GM23248 (cell line): ENCODE results near the gene MEGF11. TPM values are rescaled to one million over a fixed set of nuclear protein-coding genes. Genes with fewer than 3 reads are reported as not detected.

ENCODE experiments used
- DNase-seq: peaks from one replicate; pipeline ENCODE4 v3.0.0-alpha.2; 2015
- H2AFZ ChIP-seq: fragments of 200-600 bp; sonication (generic); 2 replicates; pipeline ENCODE4 v1.6.1; 2016; ENCODE audit warnings: antibody characterized with exemption
- H3F3A ChIP-seq: fragments of 200-600 bp; sonication (generic); 2 replicates; pipeline ENCODE4 v1.6.1; 2016; ENCODE audit warnings: mild to moderate bottlenecking, antibody characterized with exemption, mixed run types; ENCODE audit not compliant: insufficient read depth
- H3K27ac ChIP-seq: fragments of 200-600 bp; sonication (generic); 2 replicates; pipeline ENCODE4 v1.5.1; 2016; ENCODE audit warnings: mild to moderate bottlenecking
- H3K27me3 ChIP-seq: fragments of 200-600 bp; sonication (generic); replicated peaks from 2 replicates; pipeline ENCODE4 v1.6.1; 2016; ENCODE audit warnings: mild to moderate bottlenecking; ENCODE audit not compliant: insufficient read depth
- H3K36me3 ChIP-seq: fragments of 200-600 bp; sonication (generic); 2 replicates; pipeline ENCODE4 v1.6.1; 2016; ENCODE audit warnings: low read depth, mild to moderate bottlenecking
- H3K4me1 ChIP-seq: fragments of 200-600 bp; sonication (generic); 2 replicates; pipeline ENCODE4 v1.6.1; 2016; ENCODE audit warnings: mild to moderate bottlenecking; ENCODE audit not compliant: insufficient read depth
- H3K4me2 ChIP-seq: fragments of 200-600 bp; sonication (generic); one replicate; pipeline ENCODE4 v1.6.1; 2016; ENCODE audit warnings: mild to moderate bottlenecking; ENCODE audit not compliant: unreplicated experiment
- H3K4me3 ChIP-seq: fragments of 200-600 bp; sonication (generic); 2 replicates; pipeline ENCODE4 v1.5.1; 2016; ENCODE audit warnings: mild to moderate bottlenecking
- H3K79me2 ChIP-seq: fragments of 200-600 bp; sonication (generic); 2 replicates; pipeline ENCODE4 v1.6.1; 2016; ENCODE audit warnings: mild to moderate bottlenecking; ENCODE audit not compliant: insufficient read depth
- H3K9ac ChIP-seq: fragments of 200-600 bp; sonication (generic); 2 replicates; pipeline ENCODE4 v1.6.1; 2016; ENCODE audit warnings: mild to moderate bottlenecking
- H3K9me2 ChIP-seq: fragments of 200-600 bp; sonication (generic); 2 replicates; pipeline ENCODE4 v1.6.1; 2016; ENCODE audit warnings: mixed run types, mild to moderate bottlenecking, moderate library complexity; ENCODE audit not compliant: insufficient read depth
- H3K9me3 ChIP-seq: fragments of 200-600 bp; sonication (generic); one replicate; pipeline ENCODE4 v1.6.1; 2017; ENCODE audit warnings: low read depth
- H4K20me1 ChIP-seq: fragments of 200-600 bp; sonication (generic); 2 replicates; pipeline ENCODE4 v1.6.0; 2016; ENCODE audit not compliant: insufficient read depth
- EZH2 ChIP-seq: fragments of 200-600 bp; sonication (generic); IDR thresholded peaks from 2 replicates; pipeline ENCODE4 v1.6.1; 2018; ENCODE audit warnings: antibody characterized with exemption, mild to moderate bottlenecking; ENCODE audit not compliant: insufficient read depth, poor library complexity, severe bottlenecking
- EZH2phosphoT487 ChIP-seq: fragments of 200-600 bp; sonication (generic); IDR thresholded peaks from 2 replicates; pipeline ENCODE4 v1.6.1; 2018; ENCODE audit warnings: antibody characterized with exemption, moderate library complexity, mild to moderate bottlenecking, low read depth; ENCODE audit not compliant: insufficient read depth
- WGBS, 2 experiments: methylation state at CpG; one replicate each; pipeline ENCODE4 v1.1.6; 2015 to 2017; ENCODE audit warnings: low lambda C conversion rate in 2 of 2, low coverage in 1 of 2; ENCODE audit errors: missing lambda C conversion rate in 2 of 2; 5-methylcytosine and 5-hydroxymethylcytosine counted together
- in situ Hi-C: fragments of 300-500 bp; cut with MboI; formaldehyde crosslinking; loops from 2 replicates; pipeline ENCODE4 v1.15.0; 2020
- polyA plus RNA-seq: library from polyadenylated mRNA; unstranded; fragments of >200 nt; fragmentation: Nextera tagmentation; extraction: Ambion mirVana; gene quantifications from 2 replicates; pipeline ENCODE4 v1.2.1, GENCODE V29; 2016
- total RNA-seq: library from RNA; depleted of rRNA; stranded (reverse); fragments of >200 nt; shearing (Covaris generic); gene quantifications from 2 replicates; pipeline ENCODE4 v1.2.3, GENCODE V29; 2014

Gene MEGF11
- total and polyA plus RNA-seq, 2 experiments from 2014 or later, result 0.14 TPM; not detected in 1

GRCh38 chr15:66153549-66154415 lies 99.8 kb downstream of the MEGF11 start:
- TF ChIP-seq EZH2phosphoT487 (no peak), EZH2 (no peak)
- H3K27me3 ChIP-seq, result peaks cover 48% of the 10 kb centered on the region
- no peaks in the 10 kb centered on the region for H3K9me2 ChIP-seq
- no peak overlapping the region for H3K27ac ChIP-seq
- no peak overlapping the region for H3K4me3 ChIP-seq
- H3K9ac ChIP-seq, result no peak overlapping the region
- H3K4me2 ChIP-seq, result no peak overlapping the region
- H4K20me1 ChIP-seq, result no peaks in the 10 kb centered on the region
- in situ Hi-C loops, result no loop called here
- H3K4me1 ChIP-seq, result no peaks in the 10 kb centered on the region
- H2AFZ ChIP-seq, result no peak overlapping the region
- H3K9me3 ChIP-seq, result no peaks in the 10 kb centered on the region
- H3K36me3 ChIP-seq, result no peaks in the 10 kb centered on the region
- no peaks in the 10 kb centered on the region for H3F3A ChIP-seq
- no peak for DNase-seq
- WGBS, 2 experiments, result 38 to 44% methylated on average over 15 of the region's 15 CpGs
- H3K79me2 ChIP-seq, result no peaks in the 10 kb centered on the region

GRCh38 chr15:66152650-66153049 lies 100.9 kb downstream of the MEGF11 start:
- TF ChIP-seq EZH2phosphoT487 (no peak), EZH2 (no peak)
- H3K4me2 ChIP-seq, result no peak overlapping the region
- no peaks in the 10 kb centered on the region for H3K79me2 ChIP-seq
- H3K4me3 ChIP-seq, result no peak overlapping the region
- no peaks in the 10 kb centered on the region for H3K4me1 ChIP-seq
- no peak for DNase-seq
- H3K9ac ChIP-seq, result no peak overlapping the region
- in situ Hi-C loops, result no loop called here
- no peaks in the 10 kb centered on the region for H3K9me3 ChIP-seq
- H2AFZ ChIP-seq, result no peak overlapping the region
- no peak overlapping the region for H3K27ac ChIP-seq
- H3K27me3 ChIP-seq, result peaks cover 41% of the 10 kb centered on the region
- WGBS, 2 experiments, result 64 to 70% methylated on average over 9 of the region's 10 CpGs
- H3F3A ChIP-seq, result no peaks in the 10 kb centered on the region
- H3K9me2 ChIP-seq, result no peaks in the 10 kb centered on the region
- no peaks in the 10 kb centered on the region for H3K36me3 ChIP-seq
- no peaks in the 10 kb centered on the region for H4K20me1 ChIP-seq

GRCh38 chr15:66151809-66152208 lies 101.7 kb downstream of the MEGF11 start:
- no peak for TF ChIP-seq EZH2phosphoT487
- no peak for TF ChIP-seq EZH2
- in situ Hi-C loops, result no loop called here
- Histone ChIP-seq H3K79me2 (no peaks in the 10 kb centered on the region), H4K20me1 (no peaks in the 10 kb centered on the region), H3K9me3 (no peaks in the 10 kb centered on the region), H3K4me1 (no peaks in the 10 kb centered on the region), H3K9ac (no peak overlapping the region), H3K36me3 (no peaks in the 10 kb centered on the region), H3F3A (no peaks in the 10 kb centered on the region), H3K4me3 (no peak overlapping the region), H3K9me2 (no peaks in the 10 kb centered on the region), H3K27me3 (peaks cover 34% of the 10 kb centered on the region), H3K4me2 (no peak overlapping the region), H3K27ac (no peak overlapping the region), H2AFZ (no peak overlapping the region)
- WGBS, 2 experiments, result 23 to 26% methylated on average over 5 to 7 of the region's 7 CpGs
- DNase-seq, result no peak

- peaks cover 38% of the 10 kb centered on the region for H3K27me3 ChIP-seq
- no peak for DNase-seq
- in situ Hi-C loops, result no loop called here
- H3K4me3 ChIP-seq, result no peak overlapping the region
- H3K9me3 ChIP-seq, result no peaks in the 10 kb centered on the region
- TF ChIP-seq EZH2 (no peak), EZH2phosphoT487 (no peak)
- no peaks in the 10 kb centered on the region for H3K36me3 ChIP-seq
- H3F3A ChIP-seq, result no peaks in the 10 kb centered on the region
- no peak overlapping the region for H3K27ac ChIP-seq
- no peaks in the 10 kb centered on the region for H4K20me1 ChIP-seq
- H3K4me1 ChIP-seq, result no peaks in the 10 kb centered on the region
- H3K9me2 ChIP-seq, result no peaks in the 10 kb centered on the region
- H3K4me2 ChIP-seq, result no peak overlapping the region
- H3K79me2 ChIP-seq, result no peaks in the 10 kb centered on the region
- H3K9ac ChIP-seq, result no peak overlapping the region
- 18 to 30% methylated on average over 9 of the region's 9 CpGs for WGBS, 2 experiments
- no peak overlapping the region for H2AFZ ChIP-seq
Observed at GRCh38 chr15:66149871-66150270, 103.7 kb downstream of the MEGF11 start.
